Heart right ventricle (tissue), 16 donors: ENCODE results near the gene M6PR. TPM values are rescaled to one million over a fixed set of nuclear protein-coding genes. Genes with fewer than 3 reads are reported as not detected.

Source experiments
- ATAC-seq, 8 donors: fragments of 200-7000 bp; cut with Tn5 transposase; one replicate each; pipeline ENCODE4 v1.9.1; 2020; ENCODE audit warnings: mild to moderate bottlenecking in 8 of 8, moderate library complexity in 8 of 8, moderate number of reproducible peaks in 1 of 8
- DNase-seq, 2 donors: peaks; one replicate each; pipeline ENCODE4 v3.0.0-alpha.2; 2020
- H3K27ac ChIP-seq, 10 donors: fragments of 200-600 bp; sonication (generic) in 2 of 10; one replicate each; pipeline versions ENCODE4 v1.5.0 to v1.8.0; 2020 to 2022; ENCODE audit warnings: mild to moderate bottlenecking in 3 of 10
- H3K27me3 ChIP-seq, 7 donors: fragments of 200-600 bp; one replicate each; pipeline ENCODE4 v1.8.0; 2021 to 2022; ENCODE audit warnings: mild to moderate bottlenecking in 2 of 7
- H3K36me3 ChIP-seq, 9 donors: fragments of 200-600 bp; sonication (generic) in 1 of 9; one replicate each; pipeline versions ENCODE4 v1.5.0 to v1.8.0; 2020 to 2022; ENCODE audit warnings: mild to moderate bottlenecking in 2 of 9
- H3K4me1 ChIP-seq, 9 donors: fragments of 200-600 bp; sonication (generic) in 1 of 9; one replicate each; pipeline versions ENCODE4 v1.5.0 to v1.8.0; 2020 to 2022; ENCODE audit warnings: mild to moderate bottlenecking in 4 of 9
- H3K4me3 ChIP-seq, 10 donors: fragments of 200-600 bp; sonication (generic) in 2 of 10; one replicate each; pipeline versions ENCODE4 v1.5.0 to v1.8.0; 2020 to 2022; ENCODE audit warnings: mild to moderate bottlenecking in 7 of 10, moderate library complexity in 2 of 10
- H3K9me3 ChIP-seq, 11 donors: fragments of 200-600 bp in 10 of 11; sonication (generic) in 2 of 11; one replicate each; pipeline versions ENCODE4 v1.5.0 to v1.8.0; 2013 to 2022; ENCODE audit warnings: mild to moderate bottlenecking in 2 of 11, control low read depth in 1 of 11, moderate library complexity in 1 of 11
- WGBS, 2 donors: extraction: QIAGEN DNeasy Blood & Tissue Kit; methylation state at CpG; one replicate each; pipeline ENCODE4 v1.1.7; 2013; ENCODE audit warnings: inconsistent platforms in 1 of 2; 5-methylcytosine and 5-hydroxymethylcytosine counted together
- intact Hi-C, 10 donors: fragments of 100-400 bp; cut with DNase I; formaldehyde crosslinking; loops; one replicate each; pipeline versions ENCODE4 v1.11.1 to v1.14.2; 2022
- polyA plus RNA-seq, 2 donors: library from polyadenylated mRNA; stranded (reverse); fragments of 200-250 nt; gene quantifications; one replicate each; pipeline ENCODE4 v1.2.3, GENCODE V29; 2013
- total RNA-seq, 10 donors: library from RNA; stranded (reverse); fragmentation: NEBNext Ultra II Directional in 3 of 10; extraction: Animal tissue kit (Norgen Biotek cat#: 25700) in 3 of 10; gene quantifications; one replicate each; pipeline versions ENCODE4 v1.2.1 to v1.2.4, GENCODE V29; 2021 to 2023
- TF ChIP-seq, protein P1 (sequence below), 9 donors: fragments of 200-600 bp; sonication (generic) in 2 of 9; IDR thresholded peaks; one replicate each; pipeline versions ENCODE4 v1.5.0 to v1.8.0; 2021 to 2022; ENCODE audit warnings: antibody characterized with exemption in 9 of 9, mild to moderate bottlenecking in 5 of 9, moderate library complexity in 1 of 9
- donor health status: Arrhythmogenic right ventricular cardiomyopathy.
- donor health status: ischemic (EF 13 %, LVEDD 7.1; RV severe dilation, severe dysfunction).
- donor health status: healthy with polysubstance abuse.
- donor health status: DM: no; HTN: yes; CAD: no.
- donor health status: DM: no; HTN: no; CAD: no.
- donor health status: ischemic (EF 25% LVEDD 6.9; RV normal size, moderate dysfunction).
- donor health status: ischemic (EF 25% LVEDD 5.7; RV mildly dilated, moderate dysfunction).
- donor health status: healthy.
- donor health status: DM: yes; HTN: yes; CAD: no.
- donor health status: Ischemic cardiomyopathy.
- donor health status: ischemic (EF 35%, LVEDD 5.7; RV mildly dilated, moderate dysfunction).
- donor health status: nonischemic (EF 11% LVEDD 7.7; RV severe dilation, severe dysfunction).
- donor health status: DM: yes; HTN: yes; CAD: no.
- donor health status: PGD.
- donor health status: ischemic (EF 29% LVEDD 5.4; RV normal size, mild dysfunction).
- donor health status: nonischemic (EF 23%, LVEDD 6.1; RV moderate dilation, normal function).

Gene M6PR
- total and polyA plus RNA-seq, 12 donors: 67.1 to 133 (median 102) TPM

DNA sequence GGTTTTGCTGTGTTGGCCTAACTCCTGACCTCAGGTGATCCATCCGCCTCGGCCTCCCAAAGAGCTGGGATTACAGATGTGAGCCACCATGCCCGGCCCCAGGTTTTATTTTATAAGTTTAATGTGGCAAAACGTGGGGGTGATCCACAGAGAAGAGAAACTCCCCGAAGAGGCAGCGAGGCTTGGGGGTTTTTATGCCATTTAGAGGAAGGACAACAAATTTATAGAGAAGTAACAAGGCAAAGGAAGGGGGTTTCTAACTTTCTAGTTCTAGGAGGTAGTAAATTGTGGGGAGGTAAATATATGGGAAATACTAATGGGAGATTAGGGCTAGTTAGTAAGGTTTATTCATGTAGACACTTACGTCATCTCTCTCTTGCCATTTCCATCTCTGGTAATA is 52.4 kb downstream of the M6PR start:
- Histone ChIP-seq H3K4me3 (no peak overlapping the region), H3K4me1 (no peaks in the 10 kb centered on the region), H3K9me3 (no peaks in the 10 kb centered on the region), H3K27ac (no peak overlapping the region), H3K27me3 (no peaks in the 10 kb centered on the region), H3K36me3 (no peaks in the 10 kb centered on the region)
- no peak for ATAC-seq
- no peak for DNase-seq
- 92 to 93% methylated on average over 7 of the region's 7 CpGs for WGBS, 2 donors
- TF ChIP-seq, protein P1, sequence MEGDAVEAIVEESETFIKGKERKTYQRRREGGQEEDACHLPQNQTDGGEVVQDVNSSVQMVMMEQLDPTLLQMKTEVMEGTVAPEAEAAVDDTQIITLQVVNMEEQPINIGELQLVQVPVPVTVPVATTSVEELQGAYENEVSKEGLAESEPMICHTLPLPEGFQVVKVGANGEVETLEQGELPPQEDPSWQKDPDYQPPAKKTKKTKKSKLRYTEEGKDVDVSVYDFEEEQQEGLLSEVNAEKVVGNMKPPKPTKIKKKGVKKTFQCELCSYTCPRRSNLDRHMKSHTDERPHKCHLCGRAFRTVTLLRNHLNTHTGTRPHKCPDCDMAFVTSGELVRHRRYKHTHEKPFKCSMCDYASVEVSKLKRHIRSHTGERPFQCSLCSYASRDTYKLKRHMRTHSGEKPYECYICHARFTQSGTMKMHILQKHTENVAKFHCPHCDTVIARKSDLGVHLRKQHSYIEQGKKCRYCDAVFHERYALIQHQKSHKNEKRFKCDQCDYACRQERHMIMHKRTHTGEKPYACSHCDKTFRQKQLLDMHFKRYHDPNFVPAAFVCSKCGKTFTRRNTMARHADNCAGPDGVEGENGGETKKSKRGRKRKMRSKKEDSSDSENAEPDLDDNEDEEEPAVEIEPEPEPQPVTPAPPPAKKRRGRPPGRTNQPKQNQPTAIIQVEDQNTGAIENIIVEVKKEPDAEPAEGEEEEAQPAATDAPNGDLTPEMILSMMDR (IDR thresholded peaks at IDR 0.05): no peak
- intact Hi-C loops: loop anchor here in 5 of 10 donors (10.0 kb wide), 3 partner anchors 112 to 212 kb away; no protein-coding TSS in a partner anchor

DNA sequence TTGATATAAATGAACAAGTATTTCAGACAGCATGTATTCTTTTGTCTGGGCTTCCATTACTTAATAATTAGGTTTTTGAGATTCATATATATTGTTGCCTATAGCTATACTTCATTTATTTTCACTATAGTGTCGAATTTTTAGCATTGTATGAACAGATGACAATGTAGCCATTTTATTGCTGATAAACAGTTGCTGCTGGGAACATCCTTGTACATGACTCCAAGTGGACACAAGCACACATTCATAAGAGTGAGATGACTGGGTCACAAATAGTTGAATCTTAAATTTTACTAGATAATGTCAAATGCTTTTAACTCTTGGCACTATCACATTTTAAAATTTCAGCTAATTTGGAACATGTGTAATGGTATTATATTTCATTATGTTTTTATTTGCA is 54.5 kb downstream of the M6PR start:
- TF ChIP-seq, protein P1 (IDR thresholded peaks at IDR 0.05): no peak
- Histone ChIP-seq H3K4me1 (peaks cover 0 to 5% (median 0%) of the 10 kb centered on the region in 9 donors), H3K27ac (no peak overlapping the region), H3K27me3 (no peaks in the 10 kb centered on the region), H3K4me3 (no peak overlapping the region), H3K36me3 (no peaks in the 10 kb centered on the region), H3K9me3 (no peaks in the 10 kb centered on the region)
- intact Hi-C loops: loop anchor here in 7 of 10 donors (5.0 to 10.0 kb wide), 6 partner anchors 110 to 213 kb away; no protein-coding TSS in a partner anchor
- DNase-seq (no peak), ATAC-seq (no peak)
- WGBS, 2 donors: 68 to 70% methylated on average over 1 of the region's 1 CpG

DNA sequence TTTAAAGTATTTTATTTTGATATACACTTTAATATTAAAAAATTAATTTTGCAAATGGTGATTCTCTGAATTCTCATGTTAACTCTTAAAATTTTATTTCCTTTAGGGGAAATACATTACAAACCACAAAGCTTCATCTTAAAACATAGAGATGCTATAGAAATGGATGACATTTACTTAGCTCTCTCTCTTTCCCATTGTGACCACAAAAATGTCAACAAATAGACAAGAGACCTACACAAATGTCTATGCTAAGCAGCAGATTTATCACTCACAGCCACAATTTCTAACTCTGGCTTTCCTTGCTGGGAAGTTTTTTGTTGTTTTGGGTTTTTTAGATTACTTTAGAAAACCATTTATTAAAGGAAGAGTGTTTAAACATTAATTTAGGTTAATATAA is 55.1 kb downstream of the M6PR start:
- Histone ChIP-seq H3K4me1 (peaks cover 0 to 5% (median 0%) of the 10 kb centered on the region in 9 donors), H3K9me3 (no peaks in the 10 kb centered on the region), H3K27me3 (no peaks in the 10 kb centered on the region), H3K4me3 (no peak overlapping the region), H3K27ac (no peak overlapping the region), H3K36me3 (no peaks in the 10 kb centered on the region)
- DNase-seq (no peak), ATAC-seq (no peak)
- intact Hi-C loops: loop anchor here in 7 of 10 donors (5.0 to 10.0 kb wide), 6 partner anchors 110 to 212 kb away; no protein-coding TSS in a partner anchor
- TF ChIP-seq, protein P1 (IDR thresholded peaks at IDR 0.05): no peak

DNA sequence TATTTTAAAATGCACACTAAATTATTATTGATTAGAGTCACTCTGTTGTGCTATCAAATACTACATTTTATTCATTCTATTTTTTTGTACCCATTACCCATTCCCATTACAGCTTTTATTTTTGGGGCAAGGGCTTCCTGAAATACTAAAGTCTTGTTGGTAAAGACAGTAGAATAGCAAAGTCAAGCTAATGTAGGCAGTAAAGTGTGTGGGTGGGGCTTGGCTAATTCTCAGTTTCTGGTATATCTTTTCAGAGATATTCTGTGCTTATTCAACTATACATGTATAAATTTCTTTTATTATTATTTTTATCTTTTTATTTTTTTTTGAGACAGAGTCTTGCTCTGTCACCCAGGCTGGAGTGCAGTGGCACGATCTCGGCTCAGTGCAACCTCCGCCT is 57.5 kb downstream of the M6PR start:
- H3K27ac ChIP-seq: no peak overlapping the region
- H3K9me3 ChIP-seq: no peaks in the 10 kb centered on the region
- peaks cover 0 to 5% (median 0%) of the 10 kb centered on the region in 9 donors for H3K4me1 ChIP-seq
- H3K27me3 ChIP-seq: no peaks in the 10 kb centered on the region
- TF ChIP-seq, protein P1 (IDR thresholded peaks at IDR 0.05): no peak
- ATAC-seq (no peak), DNase-seq (no peak)
- intact Hi-C loops: loop anchor here in 9 of 10 donors (2.0 to 10.0 kb wide), 8 partner anchors 107 to 211 kb away; no protein-coding TSS in a partner anchor
- no peak overlapping the region for H3K4me3 ChIP-seq
- 97 to 98% methylated on average over 3 of the region's 3 CpGs for WGBS, 2 donors
- no peaks in the 10 kb centered on the region for H3K36me3 ChIP-seq

Other genes with a start within 250 kb of the M6PR start
- gene A2ML1, start 127.0 kb downstream of the M6PR start, total RNA-seq: under 1 TPM in 1 of 10 donors, not detected in 9; 0.20 TPM
- under 1 TPM in 1 of 2 donors, not detected in 1; 0.13 TPM for gene A2ML1, start 127.0 kb downstream of the M6PR start, polyA plus RNA-seq
- 10 to 100 TPM; 18.7 to 33.6 (median 23.7) TPM for gene PHC1, start 35.1 kb downstream of the M6PR start, total RNA-seq
- gene PHC1, start 35.1 kb downstream of the M6PR start, polyA plus RNA-seq: 10 to 100 TPM; 15.4 to 24.7 TPM
- 1 to 10 TPM; 1.7 to 9.2 (median 4.2) TPM for gene KLRG1, start 39.9 kb upstream of the M6PR start, total RNA-seq
- gene KLRG1, start 39.9 kb upstream of the M6PR start, polyA plus RNA-seq: 1 to 10 TPM; 1.8 to 3.3 TPM
- gene A2M, start 166.3 kb upstream of the M6PR start, total RNA-seq: 1,000 to 10,000 TPM in 1 of 10 donors, 100 to 1,000 TPM in 9; 296 to 1,678 (median 530) TPM
- 100 to 1,000 TPM; 194 to 244 TPM for gene A2M, start 166.3 kb upstream of the M6PR start, polyA plus RNA-seq